ENCODE measurements around the gene RBM18.

RBM18 gene

DNA sequence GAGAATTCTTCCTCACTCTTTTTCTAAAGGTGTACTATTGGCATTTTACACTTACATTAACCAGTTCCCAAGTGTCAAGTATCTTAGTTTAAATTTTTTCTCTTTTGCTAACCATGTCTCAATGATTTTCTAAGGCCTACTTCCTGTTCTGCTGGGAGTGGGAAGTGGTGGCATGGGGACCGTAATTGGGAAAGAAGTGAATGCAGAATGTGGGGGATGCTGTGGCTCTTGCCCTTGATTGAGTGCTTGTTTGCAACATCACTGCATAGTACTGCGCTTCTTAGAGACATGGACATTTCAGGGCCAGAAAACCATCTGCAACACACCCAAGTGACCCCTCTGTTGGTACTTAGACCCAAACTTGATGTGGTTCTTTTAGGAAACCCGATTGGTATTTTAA is 32.9 kb upstream of the RBM18 start:
- TF ChIP-seq, protein P1, sequence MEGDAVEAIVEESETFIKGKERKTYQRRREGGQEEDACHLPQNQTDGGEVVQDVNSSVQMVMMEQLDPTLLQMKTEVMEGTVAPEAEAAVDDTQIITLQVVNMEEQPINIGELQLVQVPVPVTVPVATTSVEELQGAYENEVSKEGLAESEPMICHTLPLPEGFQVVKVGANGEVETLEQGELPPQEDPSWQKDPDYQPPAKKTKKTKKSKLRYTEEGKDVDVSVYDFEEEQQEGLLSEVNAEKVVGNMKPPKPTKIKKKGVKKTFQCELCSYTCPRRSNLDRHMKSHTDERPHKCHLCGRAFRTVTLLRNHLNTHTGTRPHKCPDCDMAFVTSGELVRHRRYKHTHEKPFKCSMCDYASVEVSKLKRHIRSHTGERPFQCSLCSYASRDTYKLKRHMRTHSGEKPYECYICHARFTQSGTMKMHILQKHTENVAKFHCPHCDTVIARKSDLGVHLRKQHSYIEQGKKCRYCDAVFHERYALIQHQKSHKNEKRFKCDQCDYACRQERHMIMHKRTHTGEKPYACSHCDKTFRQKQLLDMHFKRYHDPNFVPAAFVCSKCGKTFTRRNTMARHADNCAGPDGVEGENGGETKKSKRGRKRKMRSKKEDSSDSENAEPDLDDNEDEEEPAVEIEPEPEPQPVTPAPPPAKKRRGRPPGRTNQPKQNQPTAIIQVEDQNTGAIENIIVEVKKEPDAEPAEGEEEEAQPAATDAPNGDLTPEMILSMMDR (IDR thresholded peaks at IDR 0.05; ENCODE audit: borderline replicate concordance, insufficient read depth, low read depth, low read length) = no peak
- H3K4me3 ChIP-seq (ENCODE audit: low read depth, low read length) = no peak overlapping the region

DNA sequence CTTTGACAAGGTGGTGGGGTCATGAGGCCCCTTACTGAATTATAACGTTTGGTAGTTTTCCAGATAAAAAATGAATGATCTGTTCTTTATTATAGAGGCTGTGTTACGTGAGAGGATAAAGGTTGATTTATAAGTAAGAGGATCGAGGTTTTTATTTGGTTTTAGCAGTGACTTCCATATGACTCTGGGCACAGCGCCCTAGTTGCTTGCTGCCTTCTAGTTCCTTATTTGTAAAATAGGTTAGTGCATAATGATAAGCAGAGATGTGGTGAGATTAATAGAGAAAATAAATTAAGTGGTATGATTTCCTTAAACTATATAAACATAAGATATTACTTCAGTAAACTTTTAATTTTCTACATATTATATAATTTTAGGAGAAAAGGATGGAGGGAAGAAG is 29.9 kb upstream of the RBM18 start:
- TF ChIP-seq, protein P1 (IDR thresholded peaks at IDR 0.05; ENCODE audit: borderline replicate concordance, insufficient read depth, low read depth, low read length) = no peak
- no peak overlapping the region for H3K4me3 ChIP-seq (ENCODE audit: low read depth, low read length)

DNA sequence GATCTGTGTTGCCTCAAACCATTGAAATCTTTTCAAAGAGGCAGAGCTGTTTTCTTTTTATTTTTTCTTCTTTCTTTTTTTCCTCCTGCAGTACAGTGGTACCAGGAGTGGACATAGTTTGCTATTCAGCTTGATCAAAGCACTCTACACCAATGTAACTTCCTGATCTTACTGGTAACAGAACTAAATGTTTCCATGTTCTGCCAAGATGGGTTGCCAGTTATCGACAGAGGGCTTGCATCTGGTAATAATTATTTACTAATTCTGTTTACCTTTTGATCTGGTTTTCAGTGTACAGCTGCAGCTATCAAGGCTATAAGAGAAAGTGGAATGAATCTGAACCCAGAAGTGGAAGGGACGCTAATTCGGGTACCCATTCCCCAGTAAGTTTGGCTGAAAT is 26.8 kb upstream of the RBM18 start:
- H3K4me3 ChIP-seq (ENCODE audit: low read depth, low read length) = no peak overlapping the region

DNA sequence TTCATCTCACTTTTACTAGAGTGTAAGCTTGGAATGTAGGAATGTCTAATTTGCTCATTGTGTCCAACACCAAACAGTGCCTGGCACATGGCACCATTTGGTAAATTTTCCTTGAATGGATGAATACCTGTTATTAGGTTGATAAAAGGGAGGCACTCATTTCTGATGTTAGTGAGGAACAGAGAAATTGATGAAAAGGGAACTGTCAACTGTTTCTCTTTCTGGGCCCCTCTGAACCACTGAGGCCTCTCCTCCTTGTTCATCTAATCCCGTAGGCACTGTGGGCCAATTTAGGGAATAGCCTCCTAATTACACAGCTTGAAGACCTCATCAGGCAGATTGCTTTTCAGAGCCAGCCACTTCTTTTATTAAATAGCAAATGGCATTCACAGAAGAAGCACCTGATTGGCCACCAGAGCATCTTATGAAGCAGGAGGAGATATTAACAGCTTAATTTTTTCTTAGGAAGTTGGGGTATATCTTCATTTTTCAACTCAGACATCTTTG is 22.6 kb upstream of the RBM18 start:
- H3K4me3 ChIP-seq (ENCODE audit: low read depth, low read length) = no peak overlapping the region
- TF ChIP-seq, protein P1 (IDR thresholded peaks at IDR 0.05; ENCODE audit: borderline replicate concordance, insufficient read depth, low read depth, low read length) = no peak

More for the DNA sequence above, 26.8 kb upstream of the RBM18 start:
- TF ChIP-seq, protein P1 (IDR thresholded peaks at IDR 0.05; ENCODE audit: borderline replicate concordance, insufficient read depth, low read depth, low read length) = no peak

DNA sequence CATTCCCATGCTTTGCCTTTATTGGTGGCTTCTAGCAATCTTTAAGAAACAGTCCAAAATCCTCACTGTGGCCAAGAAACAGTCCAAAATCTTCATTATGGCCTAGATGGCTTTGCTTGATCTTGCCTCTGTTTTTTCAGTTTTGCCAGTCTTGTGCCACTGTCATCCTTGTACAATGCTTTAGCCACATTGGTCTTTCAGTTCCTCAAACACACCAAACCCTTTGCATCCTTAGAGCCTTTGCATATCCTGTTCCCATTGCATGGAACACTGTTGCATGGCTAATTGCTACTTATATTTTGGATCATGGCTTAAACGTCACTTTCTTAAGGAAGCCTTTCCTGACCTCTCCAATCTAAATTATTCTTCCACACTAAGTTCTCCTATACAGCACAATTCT is 22.1 kb upstream of the RBM18 start:
- no peak overlapping the region for H3K4me3 ChIP-seq (ENCODE audit: low read depth, low read length)
- TF ChIP-seq, protein P1 (IDR thresholded peaks at IDR 0.05; ENCODE audit: borderline replicate concordance, insufficient read depth, low read depth, low read length) = no peak

DNA sequence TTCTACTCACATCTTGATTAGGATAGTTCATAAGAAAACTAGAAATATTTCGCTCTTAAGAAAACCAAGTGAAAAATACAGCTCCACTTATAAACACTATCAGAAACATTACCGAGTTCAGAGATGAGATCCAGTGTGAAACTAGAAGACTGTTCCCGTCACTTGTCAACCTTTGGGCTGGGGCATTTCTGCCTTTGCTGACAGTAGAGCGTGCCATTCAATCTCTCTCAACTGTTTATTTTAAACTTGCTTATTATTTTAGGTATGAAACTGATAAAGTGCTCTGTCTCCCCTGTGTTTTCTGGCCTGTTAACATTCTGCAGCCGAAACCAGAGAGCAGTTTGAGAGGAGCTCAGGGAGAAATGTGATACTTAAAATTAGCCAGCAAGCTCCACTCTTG is 16.7 kb upstream of the RBM18 start:
- no peak overlapping the region for H3K4me3 ChIP-seq (ENCODE audit: low read depth, low read length)
- TF ChIP-seq, protein P1 (IDR thresholded peaks at IDR 0.05; ENCODE audit: borderline replicate concordance, insufficient read depth, low read depth, low read length) = no peak

DNA sequence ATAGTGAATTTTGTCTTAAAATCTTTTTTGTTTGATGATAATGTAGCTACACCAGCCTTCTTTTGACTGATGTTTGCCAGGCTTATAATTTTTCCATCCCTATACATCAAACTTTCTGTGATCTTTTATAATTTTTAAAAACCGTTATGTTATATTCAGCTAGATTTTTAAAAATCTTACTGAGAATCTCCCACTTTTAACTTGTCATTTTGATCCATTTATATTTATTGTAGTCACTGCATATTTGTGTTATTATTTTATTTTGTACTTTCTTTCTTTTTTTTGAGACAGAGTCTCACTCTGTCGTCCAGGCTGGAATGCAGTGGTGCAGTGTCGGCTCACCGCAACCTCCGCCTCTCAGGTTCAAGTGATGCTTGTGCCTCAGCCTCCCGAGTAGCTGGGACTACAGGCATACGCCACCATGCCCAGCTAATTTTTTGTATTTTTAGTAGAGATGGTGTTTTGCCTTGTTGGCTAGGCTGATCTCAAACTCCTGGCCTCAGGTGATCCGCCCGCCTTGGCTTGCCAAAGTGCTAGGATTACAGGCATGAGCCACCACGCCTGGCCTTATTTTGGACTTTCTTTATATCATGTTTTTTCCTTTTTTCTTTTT is 12.8 kb upstream of the RBM18 start:
- no peak overlapping the region for H3K4me3 ChIP-seq (ENCODE audit: low read depth, low read length)
- TF ChIP-seq, protein P1 (IDR thresholded peaks at IDR 0.05; ENCODE audit: borderline replicate concordance, insufficient read depth, low read depth, low read length) = no peak
